ENCODE results near the gene CAT.

The CAT gene

GRCh38 chr11:34406413-34406812, 32.3 kb upstream of the CAT start:
- no peak for FAIRE-seq
- no peak for TF ChIP-seq SPI1 (IDR thresholded peaks at IDR 0.05; ENCODE audit: low read depth, low read length)
- no peak for TF ChIP-seq POLR2AphosphoS5 (IDR thresholded peaks at IDR 0.05; ENCODE audit: low read depth, low read length)
- no peak for TF ChIP-seq TAF1 (IDR thresholded peaks at IDR 0.05; ENCODE audit: low read depth, low read length)
- no peak for TF ChIP-seq POU2F2 (IDR thresholded peaks at IDR 0.05; ENCODE audit: low read depth, low read length)
- TF ChIP-seq POLR2A (IDR thresholded peaks at IDR 0.05; ENCODE audit: low read depth, low read length): no peak
- no peak for TF ChIP-seq PAX5 (IDR thresholded peaks at IDR 0.05; ENCODE audit: insufficient read depth, low read length, severe bottlenecking)

GRCh38 chr11:34407121-34407813, 31.5 kb upstream of the CAT start:
- TF ChIP-seq POU2F2 (IDR thresholded peaks at IDR 0.05; ENCODE audit: low read depth, low read length): no peak
- TF ChIP-seq POLR2AphosphoS5 (IDR thresholded peaks at IDR 0.05; ENCODE audit: low read depth, low read length): no peak
- no peak for TF ChIP-seq SPI1 (IDR thresholded peaks at IDR 0.05; ENCODE audit: low read depth, low read length)
- no peak for TF ChIP-seq TAF1 (IDR thresholded peaks at IDR 0.05; ENCODE audit: low read depth, low read length)
- TF ChIP-seq POLR2A (IDR thresholded peaks at IDR 0.05; ENCODE audit: low read depth, low read length): no peak
- TF ChIP-seq PAX5 (IDR thresholded peaks at IDR 0.05; ENCODE audit: insufficient read depth, low read length, severe bottlenecking): no peak
- DNase-seq (ENCODE audit: insufficient read length, low spot score) (no peak), FAIRE-seq (no peak)

More at GRCh38 chr11:34406413-34406812, 32.3 kb upstream of the CAT start:
- no peak for DNase-seq (ENCODE audit: insufficient read length, low spot score)

DNA sequence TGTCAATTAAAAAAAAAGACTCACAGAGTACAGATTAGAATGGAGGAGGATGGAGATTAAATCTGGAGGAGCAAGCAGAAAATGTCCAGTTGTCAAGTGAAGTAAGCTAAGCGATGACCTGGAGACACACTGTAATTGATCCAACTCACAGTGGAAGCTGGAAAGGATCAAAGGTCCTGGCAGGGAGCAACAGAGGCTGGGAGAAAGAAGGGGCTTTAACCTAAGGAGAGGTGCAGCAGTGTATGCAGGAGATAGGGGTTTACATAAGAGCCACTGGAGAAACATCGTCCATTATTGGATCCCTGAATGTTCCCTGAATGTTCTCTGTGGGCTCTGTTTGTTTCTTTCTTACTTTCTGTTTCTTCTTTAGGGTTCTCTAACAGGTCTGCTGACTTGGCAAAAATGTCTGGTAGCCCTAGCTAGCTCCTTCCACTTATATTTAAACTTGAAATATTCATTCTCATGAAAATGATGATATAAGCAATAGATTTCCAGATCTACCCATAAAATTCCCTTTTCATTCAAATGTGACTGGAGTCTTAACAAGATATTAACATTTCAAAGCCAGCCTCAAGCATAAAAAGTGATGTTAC, 30.1 kb upstream of the CAT start:
- TF ChIP-seq PAX5 (IDR thresholded peaks at IDR 0.05; ENCODE audit: insufficient read depth, low read length, severe bottlenecking) (no peak), TAF1 (IDR thresholded peaks at IDR 0.05; ENCODE audit: low read depth, low read length) (no peak), POLR2A (IDR thresholded peaks at IDR 0.05; ENCODE audit: low read depth, low read length) (no peak), POU2F2 (IDR thresholded peaks at IDR 0.05; ENCODE audit: low read depth, low read length) (no peak), SPI1 (IDR thresholded peaks at IDR 0.05; ENCODE audit: low read depth, low read length) (no peak), POLR2AphosphoS5 (IDR thresholded peaks at IDR 0.05; ENCODE audit: low read depth, low read length) (no peak)
- FAIRE-seq: no peak
- DNase-seq (ENCODE audit: insufficient read length, low spot score): no peak

- DNase-seq (ENCODE audit: insufficient read length, low spot score) (no peak), FAIRE-seq (no peak)
- TF ChIP-seq POLR2A (IDR thresholded peaks at IDR 0.05; ENCODE audit: low read depth, low read length) (no peak), POU2F2 (IDR thresholded peaks at IDR 0.05; ENCODE audit: low read depth, low read length) (no peak), POLR2AphosphoS5 (IDR thresholded peaks at IDR 0.05; ENCODE audit: low read depth, low read length) (no peak), TAF1 (IDR thresholded peaks at IDR 0.05; ENCODE audit: low read depth, low read length) (no peak), SPI1 (IDR thresholded peaks at IDR 0.05; ENCODE audit: low read depth, low read length) (no peak), PAX5 (IDR thresholded peaks at IDR 0.05; ENCODE audit: insufficient read depth, low read length, severe bottlenecking) (no peak)
Measured at GRCh38 chr11:34411111-34411510, 27.6 kb upstream of the CAT start.

DNA sequence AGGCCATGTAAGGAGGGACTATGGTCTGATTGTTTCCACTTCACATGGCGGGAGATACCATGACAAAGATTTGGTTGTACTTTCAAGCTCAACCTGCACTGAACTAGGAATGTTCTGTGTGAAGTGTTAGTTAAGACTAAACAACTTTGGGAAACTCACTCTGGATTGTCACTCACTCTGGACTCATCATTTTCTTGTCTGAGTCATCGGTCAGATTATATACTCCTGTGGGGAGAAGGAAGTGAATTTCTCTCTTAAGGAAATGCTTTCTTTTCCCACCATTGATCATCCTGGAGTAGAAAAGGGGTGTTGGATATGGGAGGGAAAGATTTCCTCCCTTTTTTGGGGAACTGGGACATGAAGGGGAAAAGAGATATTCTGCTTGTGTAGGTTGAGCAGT, 26.9 kb upstream of the CAT start:
- FAIRE-seq (no peak), DNase-seq (ENCODE audit: insufficient read length, low spot score) (no peak)
- no peak for TF ChIP-seq PAX5 (IDR thresholded peaks at IDR 0.05; ENCODE audit: insufficient read depth, low read length, severe bottlenecking)
- no peak for TF ChIP-seq POLR2AphosphoS5 (IDR thresholded peaks at IDR 0.05; ENCODE audit: low read depth, low read length)
- TF ChIP-seq TAF1 (IDR thresholded peaks at IDR 0.05; ENCODE audit: low read depth, low read length): no peak
- TF ChIP-seq POLR2A (IDR thresholded peaks at IDR 0.05; ENCODE audit: low read depth, low read length): no peak
- TF ChIP-seq POU2F2 (IDR thresholded peaks at IDR 0.05; ENCODE audit: low read depth, low read length): no peak
- no peak for TF ChIP-seq SPI1 (IDR thresholded peaks at IDR 0.05; ENCODE audit: low read depth, low read length)

GRCh38 chr11:34413263-34413662, 25.5 kb upstream of the CAT start:
- FAIRE-seq: no peak

GRCh38 chr11:34415538-34415937, 23.2 kb upstream of the CAT start:
- no peak for DNase-seq (ENCODE audit: insufficient read length, low spot score)
- TF ChIP-seq PAX5 (IDR thresholded peaks at IDR 0.05; ENCODE audit: insufficient read depth, low read length, severe bottlenecking): no peak
- no peak for TF ChIP-seq POLR2A (IDR thresholded peaks at IDR 0.05; ENCODE audit: low read depth, low read length)
- TF ChIP-seq SPI1 (IDR thresholded peaks at IDR 0.05; ENCODE audit: low read depth, low read length): no peak
- no peak for TF ChIP-seq TAF1 (IDR thresholded peaks at IDR 0.05; ENCODE audit: low read depth, low read length)
- no peak for TF ChIP-seq POLR2AphosphoS5 (IDR thresholded peaks at IDR 0.05; ENCODE audit: low read depth, low read length)
- TF ChIP-seq POU2F2 (IDR thresholded peaks at IDR 0.05; ENCODE audit: low read depth, low read length): no peak
- FAIRE-seq: no peak

More at GRCh38 chr11:34413263-34413662, 25.5 kb upstream of the CAT start:
- TF ChIP-seq PAX5 (IDR thresholded peaks at IDR 0.05; ENCODE audit: insufficient read depth, low read length, severe bottlenecking): no peak
- no peak for TF ChIP-seq POLR2AphosphoS5 (IDR thresholded peaks at IDR 0.05; ENCODE audit: low read depth, low read length)
- no peak for TF ChIP-seq TAF1 (IDR thresholded peaks at IDR 0.05; ENCODE audit: low read depth, low read length)
- DNase-seq (ENCODE audit: insufficient read length, low spot score): no peak

DNA sequence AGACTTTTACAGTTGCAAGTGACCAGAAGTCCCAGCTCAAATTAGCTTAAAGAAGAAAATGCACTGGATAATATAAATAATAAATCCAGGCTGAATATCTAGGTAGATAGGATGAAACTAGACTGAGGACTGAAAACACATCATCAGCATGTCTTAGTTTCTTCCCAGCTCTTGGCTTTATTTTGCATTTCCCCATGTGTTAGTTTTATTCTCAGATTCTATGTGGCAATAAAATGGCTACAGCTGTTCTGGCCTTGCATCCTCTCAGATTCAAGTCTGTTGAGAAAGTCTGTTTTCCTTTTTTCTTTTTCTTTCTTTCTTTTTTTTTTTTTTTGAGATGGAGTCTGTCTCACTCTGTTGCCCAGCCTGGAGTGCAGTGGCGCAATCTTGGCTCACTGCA, 22.6 kb upstream of the CAT start:
- no peak for TF ChIP-seq POLR2A (IDR thresholded peaks at IDR 0.05; ENCODE audit: low read depth, low read length)
- no peak for TF ChIP-seq PAX5 (IDR thresholded peaks at IDR 0.05; ENCODE audit: insufficient read depth, low read length, severe bottlenecking)
- TF ChIP-seq SPI1 (IDR thresholded peaks at IDR 0.05; ENCODE audit: low read depth, low read length): no peak
- no peak for TF ChIP-seq TAF1 (IDR thresholded peaks at IDR 0.05; ENCODE audit: low read depth, low read length)
- TF ChIP-seq POU2F2 (IDR thresholded peaks at IDR 0.05; ENCODE audit: low read depth, low read length): no peak
- TF ChIP-seq POLR2AphosphoS5 (IDR thresholded peaks at IDR 0.05; ENCODE audit: low read depth, low read length): no peak
- DNase-seq (ENCODE audit: insufficient read length, low spot score) (no peak), FAIRE-seq (no peak)

DNA sequence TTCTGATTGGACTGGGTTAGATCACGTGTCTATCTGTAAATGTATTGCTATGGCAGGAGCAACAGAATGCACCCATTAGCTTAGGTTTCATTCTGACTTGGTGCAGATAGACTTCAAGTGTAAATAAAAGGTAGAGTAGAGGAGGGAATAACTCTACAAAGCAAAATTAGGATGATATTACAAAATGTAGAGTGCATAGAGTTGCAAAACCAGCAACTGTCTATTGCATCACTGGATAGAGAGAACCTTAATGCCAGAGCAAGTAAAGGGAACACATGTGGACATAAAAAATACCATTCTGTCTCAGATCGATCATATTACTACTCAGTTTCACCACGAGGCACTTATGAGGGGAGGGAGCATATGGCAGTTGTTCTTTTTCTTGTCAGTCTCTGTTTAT, 22.0 kb upstream of the CAT start:
- TF ChIP-seq POLR2A (IDR thresholded peaks at IDR 0.05; ENCODE audit: low read depth, low read length): no peak
- FAIRE-seq: no peak
- DNase-seq (ENCODE audit: insufficient read length, low spot score): no peak

GRCh38 chr11:34417202-34417601, 21.5 kb upstream of the CAT start:
- DNase-seq (ENCODE audit: insufficient read length, low spot score) (no peak), FAIRE-seq (no peak)
- TF ChIP-seq POLR2AphosphoS5 (IDR thresholded peaks at IDR 0.05; ENCODE audit: low read depth, low read length) (no peak), TAF1 (IDR thresholded peaks at IDR 0.05; ENCODE audit: low read depth, low read length) (no peak), PAX5 (IDR thresholded peaks at IDR 0.05; ENCODE audit: insufficient read depth, low read length, severe bottlenecking) (no peak), POLR2A (IDR thresholded peaks at IDR 0.05; ENCODE audit: low read depth, low read length) (no peak), SPI1 (IDR thresholded peaks at IDR 0.05; ENCODE audit: low read depth, low read length) (no peak), POU2F2 (IDR thresholded peaks at IDR 0.05; ENCODE audit: low read depth, low read length) (no peak)
